ENCODE data around the gene TMEM120B. TPM values are rescaled to one million over a fixed set of nuclear protein-coding genes. Genes with fewer than 3 reads are reported as not detected.

Gene TMEM120B
- total and polyA plus RNA-seq, 2 of the 13 experiments (the other 11 are each of a cell fraction or from before 2014, with no cell fraction given), result 7.1 to 12.9 TPM

DNA sequence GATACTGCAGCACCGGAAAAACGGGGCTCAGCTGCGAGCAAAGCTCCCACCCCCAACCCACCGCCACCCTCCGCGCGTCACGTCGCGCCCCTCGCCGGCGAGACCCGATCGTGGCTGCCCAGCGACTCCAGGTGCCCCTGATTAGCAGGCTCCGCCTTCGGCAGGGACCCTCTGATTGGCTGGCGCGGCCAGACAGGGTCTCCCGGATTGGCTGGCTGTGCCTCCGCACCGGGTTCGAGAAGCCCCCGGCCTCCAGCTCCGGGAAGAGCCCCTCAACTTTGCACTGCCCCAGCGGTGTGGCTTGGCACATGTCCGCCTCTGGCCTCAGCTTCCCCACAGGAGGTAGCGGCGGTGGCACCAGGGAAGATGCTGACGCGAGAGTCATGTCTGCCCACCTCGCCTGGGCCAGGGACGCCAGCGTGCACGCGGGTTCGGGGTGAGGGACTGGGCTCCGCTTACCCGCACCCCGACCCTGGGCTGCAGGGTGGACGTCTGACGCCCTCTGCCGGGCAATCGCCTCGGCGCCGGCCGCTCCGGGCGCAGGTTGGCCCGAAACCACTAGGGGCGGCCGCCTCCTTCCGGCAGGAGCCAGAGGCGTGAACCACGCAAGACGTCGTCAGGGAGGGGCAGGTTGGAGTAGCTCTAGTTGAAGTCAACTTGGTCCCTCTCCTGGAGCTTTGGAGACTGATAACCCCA, 81.4 kb downstream of the TMEM120B start (continued):
- TF ChIP-seq ZNF333 (CRISPR knock-in tag; IDR thresholded peaks at IDR 0.05; ENCODE audit: borderline replicate concordance) (no peak), ZNF431 (CRISPR knock-in tag; IDR thresholded peaks at IDR 0.05; ENCODE audit: borderline replicate concordance, low read depth) (no peak), ZNF44 (CRISPR knock-in tag; IDR thresholded peaks at IDR 0.05) (peak; percentile 69; the same call in 1 of the 2 replicates), RAD21 (CRISPR knock-in tag; IDR thresholded peaks at IDR 0.05) (peak; percentile 98), PAF1 (CRISPR knock-in tag; IDR thresholded peaks at IDR 0.05) (no peak), ZNF335 (CRISPR knock-in tag; IDR thresholded peaks at IDR 0.05) (no peak), MTF2 (CRISPR knock-in tag; IDR thresholded peaks at IDR 0.05; ENCODE audit: borderline replicate concordance) (no peak), CEBPG (CRISPR knock-in tag; IDR thresholded peaks at IDR 0.05) (peak; percentile 40; the same call in 1 of the 2 replicates), ZNF180 (CRISPR knock-in tag; IDR thresholded peaks at IDR 0.05; ENCODE audit: borderline replicate concordance, low read depth) (no peak; the same call in 1 of the 2 replicates), NPAS2 (CRISPR knock-in tag; IDR thresholded peaks at IDR 0.05; ENCODE audit: borderline replicate concordance) (no peak), SIX4 (CRISPR knock-in tag; IDR thresholded peaks at IDR 0.05) (no peak)
- TF ChIP-seq, protein P1, sequence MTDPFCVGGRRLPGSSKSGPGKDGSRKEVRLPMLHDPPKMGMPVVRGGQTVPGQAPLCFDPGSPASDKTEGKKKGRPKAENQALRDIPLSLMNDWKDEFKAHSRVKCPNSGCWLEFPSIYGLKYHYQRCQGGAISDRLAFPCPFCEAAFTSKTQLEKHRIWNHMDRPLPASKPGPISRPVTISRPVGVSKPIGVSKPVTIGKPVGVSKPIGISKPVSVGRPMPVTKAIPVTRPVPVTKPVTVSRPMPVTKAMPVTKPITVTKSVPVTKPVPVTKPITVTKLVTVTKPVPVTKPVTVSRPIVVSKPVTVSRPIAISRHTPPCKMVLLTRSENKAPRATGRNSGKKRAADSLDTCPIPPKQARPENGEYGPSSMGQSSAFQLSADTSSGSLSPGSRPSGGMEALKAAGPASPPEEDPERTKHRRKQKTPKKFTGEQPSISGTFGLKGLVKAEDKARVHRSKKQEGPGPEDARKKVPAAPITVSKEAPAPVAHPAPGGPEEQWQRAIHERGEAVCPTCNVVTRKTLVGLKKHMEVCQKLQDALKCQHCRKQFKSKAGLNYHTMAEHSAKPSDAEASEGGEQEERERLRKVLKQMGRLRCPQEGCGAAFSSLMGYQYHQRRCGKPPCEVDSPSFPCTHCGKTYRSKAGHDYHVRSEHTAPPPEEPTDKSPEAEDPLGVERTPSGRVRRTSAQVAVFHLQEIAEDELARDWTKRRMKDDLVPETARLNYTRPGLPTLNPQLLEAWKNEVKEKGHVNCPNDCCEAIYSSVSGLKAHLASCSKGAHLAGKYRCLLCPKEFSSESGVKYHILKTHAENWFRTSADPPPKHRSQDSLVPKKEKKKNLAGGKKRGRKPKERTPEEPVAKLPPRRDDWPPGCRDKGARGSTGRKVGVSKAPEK (CRISPR knock-in tag; IDR thresholded peaks at IDR 0.05; ENCODE audit: borderline replicate concordance), result no peak
- TF ChIP-seq, protein P2, sequence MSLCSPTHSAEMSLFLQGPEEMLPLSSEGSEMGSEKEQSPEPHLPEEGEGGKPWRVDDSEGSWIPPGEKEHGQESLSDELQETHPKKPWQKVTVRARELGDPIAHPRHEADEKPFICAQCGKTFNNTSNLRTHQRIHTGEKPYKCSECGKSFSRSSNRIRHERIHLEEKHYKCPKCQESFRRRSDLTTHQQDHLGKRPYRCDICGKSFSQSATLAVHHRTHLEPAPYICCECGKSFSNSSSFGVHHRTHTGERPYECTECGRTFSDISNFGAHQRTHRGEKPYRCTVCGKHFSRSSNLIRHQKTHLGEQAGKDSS (CRISPR knock-in tag; IDR thresholded peaks at IDR 0.05; ENCODE audit: borderline replicate concordance, low read depth), result peak; percentile 72
- TF ChIP-seq, protein P3, sequence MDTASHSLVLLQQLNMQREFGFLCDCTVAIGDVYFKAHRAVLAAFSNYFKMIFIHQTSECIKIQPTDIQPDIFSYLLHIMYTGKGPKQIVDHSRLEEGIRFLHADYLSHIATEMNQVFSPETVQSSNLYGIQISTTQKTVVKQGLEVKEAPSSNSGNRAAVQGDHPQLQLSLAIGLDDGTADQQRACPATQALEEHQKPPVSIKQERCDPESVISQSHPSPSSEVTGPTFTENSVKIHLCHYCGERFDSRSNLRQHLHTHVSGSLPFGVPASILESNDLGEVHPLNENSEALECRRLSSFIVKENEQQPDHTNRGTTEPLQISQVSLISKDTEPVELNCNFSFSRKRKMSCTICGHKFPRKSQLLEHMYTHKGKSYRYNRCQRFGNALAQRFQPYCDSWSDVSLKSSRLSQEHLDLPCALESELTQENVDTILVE (CRISPR knock-in tag; IDR thresholded peaks at IDR 0.05), result 0 out of 2 replicates have a peak, but pooled peaks have one; percentile 15
- TF ChIP-seq, protein P4, sequence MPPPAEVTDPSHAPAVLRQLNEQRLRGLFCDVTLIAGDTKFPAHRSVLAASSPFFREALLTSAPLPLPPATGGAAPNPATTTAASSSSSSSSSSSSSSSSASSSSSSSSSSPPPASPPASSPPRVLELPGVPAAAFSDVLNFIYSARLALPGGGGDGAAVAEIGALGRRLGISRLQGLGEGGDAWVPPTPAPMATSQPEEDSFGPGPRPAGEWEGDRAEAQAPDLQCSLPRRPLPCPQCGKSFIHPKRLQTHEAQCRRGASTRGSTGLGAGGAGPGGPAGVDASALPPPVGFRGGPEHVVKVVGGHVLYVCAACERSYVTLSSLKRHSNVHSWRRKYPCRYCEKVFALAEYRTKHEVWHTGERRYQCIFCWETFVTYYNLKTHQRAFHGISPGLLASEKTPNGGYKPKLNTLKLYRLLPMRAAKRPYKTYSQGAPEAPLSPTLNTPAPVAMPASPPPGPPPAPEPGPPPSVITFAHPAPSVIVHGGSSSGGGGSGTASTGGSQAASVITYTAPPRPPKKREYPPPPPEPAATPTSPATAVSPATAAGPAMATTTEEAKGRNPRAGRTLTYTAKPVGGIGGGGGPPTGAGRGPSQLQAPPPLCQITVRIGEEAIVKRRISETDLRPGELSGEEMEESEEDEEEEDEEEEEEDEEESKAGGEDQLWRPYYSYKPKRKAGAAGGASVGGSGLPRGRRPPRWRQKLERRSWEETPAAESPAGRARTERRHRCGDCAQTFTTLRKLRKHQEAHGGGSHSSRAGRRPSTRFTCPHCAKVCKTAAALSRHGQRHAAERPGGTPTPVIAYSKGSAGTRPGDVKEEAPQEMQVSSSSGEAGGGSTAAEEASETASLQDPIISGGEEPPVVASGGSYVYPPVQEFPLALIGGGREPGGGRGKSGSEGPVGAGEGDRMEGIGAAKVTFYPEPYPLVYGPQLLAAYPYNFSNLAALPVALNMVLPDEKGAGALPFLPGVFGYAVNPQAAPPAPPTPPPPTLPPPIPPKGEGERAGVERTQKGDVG (CRISPR knock-in tag; IDR thresholded peaks at IDR 0.05; ENCODE audit: borderline replicate concordance), result no peak; the same call in 1 of the 2 replicates
